ENCODE data around the gene ERAL1. TPM values are rescaled to one million over a fixed set of nuclear protein-coding genes. Genes with fewer than 3 reads are reported as not detected.

Gene ERAL1
- total and polyA plus RNA-seq, 2 of the 13 experiments (the other 11 are each of a cell fraction or from before 2014, with no cell fraction given) = 46.9 to 72.2 TPM

DNA sequence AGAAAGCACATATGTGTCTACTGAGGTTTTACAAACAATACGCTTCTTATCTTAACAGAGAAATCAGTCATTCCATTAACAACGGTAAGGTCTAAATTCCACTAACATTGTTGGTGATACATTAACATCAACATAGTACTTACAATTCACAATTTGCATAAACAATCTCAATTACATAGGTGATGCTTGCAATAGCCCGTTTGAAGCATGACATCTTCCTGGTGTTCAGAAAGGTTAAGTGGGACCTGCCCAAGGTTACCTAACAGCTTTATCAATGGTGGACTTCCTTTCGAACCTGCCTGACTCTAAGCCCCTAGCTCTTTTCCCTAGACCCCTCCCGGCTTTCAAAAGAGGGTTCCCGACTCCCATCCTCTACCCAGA is 12.9 kb upstream of the ERAL1 start (continued):
- TF ChIP-seq, protein P1, sequence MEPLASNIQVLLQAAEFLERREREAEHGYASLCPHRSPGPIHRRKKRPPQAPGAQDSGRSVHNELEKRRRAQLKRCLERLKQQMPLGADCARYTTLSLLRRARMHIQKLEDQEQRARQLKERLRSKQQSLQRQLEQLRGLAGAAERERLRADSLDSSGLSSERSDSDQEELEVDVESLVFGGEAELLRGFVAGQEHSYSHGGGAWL (CRISPR knock-in tag; IDR thresholded peaks at IDR 0.05) = no peak
- TF ChIP-seq ESRRA (CRISPR knock-in tag; IDR thresholded peaks at IDR 0.05; ENCODE audit: low read depth) = no peak
- no peak for TF ChIP-seq ZNF33A (CRISPR knock-in tag; IDR thresholded peaks at IDR 0.05; ENCODE audit: borderline replicate concordance)
- TF ChIP-seq U2AF1 (optimal IDR thresholded peaks at IDR 0.05; ENCODE audit: low read depth, low read length) = no peak
- TF ChIP-seq POLR2A (IDR thresholded peaks at IDR 0.05; ENCODE audit: insufficient read depth in 1 of 2, low read depth in 2 of 2, low read length in 2 of 2) = 0 out of 4 replicates have a peak, but pooled peaks of 1 of the 2 experiments have one; percentile 8
- no peak for TF ChIP-seq ZNF703 (CRISPR knock-in tag; IDR thresholded peaks at IDR 0.05; ENCODE audit: borderline replicate concordance)
- TF ChIP-seq ZNF616 (CRISPR knock-in tag; IDR thresholded peaks at IDR 0.05; ENCODE audit: low read depth) = no peak
- TF ChIP-seq, protein P2, sequence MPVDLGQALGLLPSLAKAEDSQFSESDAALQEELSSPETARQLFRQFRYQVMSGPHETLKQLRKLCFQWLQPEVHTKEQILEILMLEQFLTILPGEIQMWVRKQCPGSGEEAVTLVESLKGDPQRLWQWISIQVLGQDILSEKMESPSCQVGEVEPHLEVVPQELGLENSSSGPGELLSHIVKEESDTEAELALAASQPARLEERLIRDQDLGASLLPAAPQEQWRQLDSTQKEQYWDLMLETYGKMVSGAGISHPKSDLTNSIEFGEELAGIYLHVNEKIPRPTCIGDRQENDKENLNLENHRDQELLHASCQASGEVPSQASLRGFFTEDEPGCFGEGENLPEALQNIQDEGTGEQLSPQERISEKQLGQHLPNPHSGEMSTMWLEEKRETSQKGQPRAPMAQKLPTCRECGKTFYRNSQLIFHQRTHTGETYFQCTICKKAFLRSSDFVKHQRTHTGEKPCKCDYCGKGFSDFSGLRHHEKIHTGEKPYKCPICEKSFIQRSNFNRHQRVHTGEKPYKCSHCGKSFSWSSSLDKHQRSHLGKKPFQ (CRISPR knock-in tag; IDR thresholded peaks at IDR 0.05; ENCODE audit: insufficient replicate concordance) = peak; percentile 28
- TF ChIP-seq, protein P3, sequence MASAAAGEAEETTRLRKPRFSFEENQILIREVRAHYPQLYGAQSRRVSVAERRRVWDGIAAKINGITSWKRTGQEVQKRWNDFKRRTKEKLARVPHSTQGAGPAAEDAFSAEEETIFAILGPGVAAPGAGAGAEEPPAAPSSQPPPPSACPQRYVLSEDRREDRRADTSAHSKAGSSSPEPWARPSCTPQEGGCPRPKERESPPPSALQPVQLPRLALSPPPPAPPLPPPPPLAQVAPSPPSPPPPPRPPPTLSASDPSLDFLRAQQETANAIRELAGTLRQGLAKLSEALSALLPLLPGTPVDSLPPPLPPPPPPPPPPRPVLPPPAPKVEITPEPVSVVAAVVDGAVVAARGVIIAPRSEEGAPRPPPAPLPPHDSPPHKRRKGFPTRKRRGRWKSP (CRISPR knock-in tag; IDR thresholded peaks at IDR 0.05) = 0 out of 2 replicates have a peak, but pooled peaks have one; percentile 14
- TF ChIP-seq, protein P4, sequence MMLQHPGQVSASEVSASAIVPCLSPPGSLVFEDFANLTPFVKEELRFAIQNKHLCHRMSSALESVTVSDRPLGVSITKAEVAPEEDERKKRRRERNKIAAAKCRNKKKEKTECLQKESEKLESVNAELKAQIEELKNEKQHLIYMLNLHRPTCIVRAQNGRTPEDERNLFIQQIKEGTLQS (CRISPR knock-in tag; IDR thresholded peaks at IDR 0.05) = no peak
- no peak for TF ChIP-seq ZBTB7B (CRISPR knock-in tag; IDR thresholded peaks at IDR 0.05)
- TF ChIP-seq, protein P5, sequence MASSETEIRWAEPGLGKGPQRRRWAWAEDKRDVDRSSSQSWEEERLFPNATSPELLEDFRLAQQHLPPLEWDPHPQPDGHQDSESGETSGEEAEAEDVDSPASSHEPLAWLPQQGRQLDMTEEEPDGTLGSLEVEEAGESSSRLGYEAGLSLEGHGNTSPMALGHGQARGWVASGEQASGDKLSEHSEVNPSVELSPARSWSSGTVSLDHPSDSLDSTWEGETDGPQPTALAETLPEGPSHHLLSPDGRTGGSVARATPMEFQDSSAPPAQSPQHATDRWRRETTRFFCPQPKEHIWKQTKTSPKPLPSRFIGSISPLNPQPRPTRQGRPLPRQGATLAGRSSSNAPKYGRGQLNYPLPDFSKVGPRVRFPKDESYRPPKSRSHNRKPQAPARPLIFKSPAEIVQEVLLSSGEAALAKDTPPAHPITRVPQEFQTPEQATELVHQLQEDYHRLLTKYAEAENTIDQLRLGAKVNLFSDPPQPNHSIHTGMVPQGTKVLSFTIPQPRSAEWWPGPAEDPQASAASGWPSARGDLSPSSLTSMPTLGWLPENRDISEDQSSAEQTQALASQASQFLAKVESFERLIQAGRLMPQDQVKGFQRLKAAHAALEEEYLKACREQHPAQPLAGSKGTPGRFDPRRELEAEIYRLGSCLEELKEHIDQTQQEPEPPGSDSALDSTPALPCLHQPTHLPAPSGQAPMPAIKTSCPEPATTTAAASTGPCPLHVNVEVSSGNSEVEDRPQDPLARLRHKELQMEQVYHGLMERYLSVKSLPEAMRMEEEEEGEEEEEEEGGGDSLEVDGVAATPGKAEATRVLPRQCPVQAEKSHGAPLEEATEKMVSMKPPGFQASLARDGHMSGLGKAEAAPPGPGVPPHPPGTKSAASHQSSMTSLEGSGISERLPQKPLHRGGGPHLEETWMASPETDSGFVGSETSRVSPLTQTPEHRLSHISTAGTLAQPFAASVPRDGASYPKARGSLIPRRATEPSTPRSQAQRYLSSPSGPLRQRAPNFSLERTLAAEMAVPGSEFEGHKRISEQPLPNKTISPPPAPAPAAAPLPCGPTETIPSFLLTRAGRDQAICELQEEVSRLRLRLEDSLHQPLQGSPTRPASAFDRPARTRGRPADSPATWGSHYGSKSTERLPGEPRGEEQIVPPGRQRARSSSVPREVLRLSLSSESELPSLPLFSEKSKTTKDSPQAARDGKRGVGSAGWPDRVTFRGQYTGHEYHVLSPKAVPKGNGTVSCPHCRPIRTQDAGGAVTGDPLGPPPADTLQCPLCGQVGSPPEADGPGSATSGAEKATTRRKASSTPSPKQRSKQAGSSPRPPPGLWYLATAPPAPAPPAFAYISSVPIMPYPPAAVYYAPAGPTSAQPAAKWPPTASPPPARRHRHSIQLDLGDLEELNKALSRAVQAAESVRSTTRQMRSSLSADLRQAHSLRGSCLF (CRISPR knock-in tag; IDR thresholded peaks at IDR 0.05; ENCODE audit: borderline replicate concordance) = no peak
- TF ChIP-seq HDAC1 (CRISPR knock-in tag; IDR thresholded peaks at IDR 0.05) = no peak
- TF ChIP-seq REXO4 (CRISPR knock-in tag; IDR thresholded peaks at IDR 0.05; ENCODE audit: borderline replicate concordance) = no peak
- TF ChIP-seq JARID2 (CRISPR knock-in tag; IDR thresholded peaks at IDR 0.05; ENCODE audit: insufficient replicate concordance) = no peak
- peak; percentile 19; the same call in 1 of the 2 replicates for TF ChIP-seq CEBPG (CRISPR knock-in tag; IDR thresholded peaks at IDR 0.05)

Data from HepG2 (cell line).